HepG2 (cell line): ENCODE measurements around the gene PMIS2. TPM values are rescaled to one million over a fixed set of nuclear protein-coding genes. Genes with fewer than 3 reads are reported as not detected.

ENCODE experiments used
- CC2D1A ChIP-seq: sonication (generic); formaldehyde crosslinking; IDR thresholded peaks from 2 replicates; pipeline ENCODE4 v1.8.1; 2023; ENCODE audit warnings: mild to moderate bottlenecking, missing genetic modification reagents
- MAFG ChIP-seq: sonication (generic); formaldehyde crosslinking; IDR thresholded peaks from 2 replicates; pipeline ENCODE4 v1.5.1; 2020; ENCODE audit warnings: mild to moderate bottlenecking, missing genetic modification reagents
- YEATS4 ChIP-seq: sonication (generic); formaldehyde crosslinking; IDR thresholded peaks from 2 replicates; pipeline ENCODE4 v1.4.0; 2020; ENCODE audit warnings: missing genetic modification reagents, borderline replicate concordance
- ZNF343 ChIP-seq: sonication (generic); formaldehyde crosslinking; IDR thresholded peaks from 2 replicates; pipeline ENCODE4 v1.4.0; 2020; ENCODE audit warnings: mild to moderate bottlenecking, missing genetic modification reagents
- ZNF446 ChIP-seq: sonication (generic); formaldehyde crosslinking; IDR thresholded peaks from 2 replicates; pipeline ENCODE4 v1.5.0; 2020; ENCODE audit warnings: mild to moderate bottlenecking, missing genetic modification reagents
- ZNF496 ChIP-seq: sonication (generic); formaldehyde crosslinking; IDR thresholded peaks from 2 replicates; pipeline ENCODE4 v1.8.1; 2023; ENCODE audit warnings: mild to moderate bottlenecking, moderate library complexity, missing genetic modification reagents; ENCODE audit not compliant: insufficient replicate concordance
- ZNF713 ChIP-seq: sonication (generic); formaldehyde crosslinking; IDR thresholded peaks from 2 replicates; pipeline ENCODE4 v1.4.0; 2020; ENCODE audit warnings: mild to moderate bottlenecking, missing genetic modification reagents
- polyA plus RNA-seq, 8 experiments: library from polyadenylated mRNA; depleted of rRNA in 3 of 8; stranded (reverse) in 7 of 8; unstranded in 1 of 8; fragments of >200 nt; fragmentation: Illumina TruSeq in 4 of 8; extraction: Trizol in 4 of 8; gene quantifications; 2 replicates each; pipeline versions ENCODE4 v1.2.1 to v1.2.3, GENCODE V29; 2011 to 2016; ENCODE audit warnings: low read depth in 4 of 8, missing spikeins in 1 of 8, mixed read lengths in 1 of 8; ENCODE audit not compliant: insufficient read depth in 1 of 8
- total RNA-seq, 5 experiments: library from RNA; depleted of rRNA; stranded (reverse); fragments of >200 nt; fragmentation: Illumina TruSeq; extraction: Trizol; gene quantifications; 2 replicates each; pipeline ENCODE4 v1.2.3, GENCODE V29; 2016; ENCODE audit warnings: low read depth in 1 of 5
- TF ChIP-seq, protein P1 (sequence below): sonication (generic); formaldehyde crosslinking; IDR thresholded peaks from 2 replicates; pipeline ENCODE4 v1.5.1; 2020; ENCODE audit warnings: missing genetic modification reagents, mild to moderate bottlenecking, borderline replicate concordance
- TF ChIP-seq, protein P2 (sequence below): sonication (generic); formaldehyde crosslinking; conservative IDR thresholded peaks from 2 replicates; pipeline ENCODE4 v1.4.0; 2020; ENCODE audit warnings: missing genetic modification reagents
- TF ChIP-seq, protein P3 (sequence below): sonication (generic); formaldehyde crosslinking; IDR thresholded peaks from 2 replicates; pipeline ENCODE4 v1.8.1; 2023; ENCODE audit warnings: mild to moderate bottlenecking, inconsistent platforms, moderate library complexity, missing genetic modification reagents, borderline replicate concordance
- TF ChIP-seq, protein P4 (sequence below): sonication (generic); formaldehyde crosslinking; IDR thresholded peaks from 2 replicates; pipeline ENCODE4 v1.5.0; 2020; ENCODE audit warnings: mild to moderate bottlenecking, low read depth, missing genetic modification reagents, borderline replicate concordance
- TF ChIP-seq, protein P5 (sequence below): sonication (generic); formaldehyde crosslinking; conservative IDR thresholded peaks from 2 replicates; pipeline ENCODE4 v1.4.0; 2020; ENCODE audit warnings: missing genetic modification reagents

Gene PMIS2
- total and polyA plus RNA-seq, 2 of the 13 experiments (the other 11 are each of a cell fraction or from before 2014, with no cell fraction given): not detected

DNA sequence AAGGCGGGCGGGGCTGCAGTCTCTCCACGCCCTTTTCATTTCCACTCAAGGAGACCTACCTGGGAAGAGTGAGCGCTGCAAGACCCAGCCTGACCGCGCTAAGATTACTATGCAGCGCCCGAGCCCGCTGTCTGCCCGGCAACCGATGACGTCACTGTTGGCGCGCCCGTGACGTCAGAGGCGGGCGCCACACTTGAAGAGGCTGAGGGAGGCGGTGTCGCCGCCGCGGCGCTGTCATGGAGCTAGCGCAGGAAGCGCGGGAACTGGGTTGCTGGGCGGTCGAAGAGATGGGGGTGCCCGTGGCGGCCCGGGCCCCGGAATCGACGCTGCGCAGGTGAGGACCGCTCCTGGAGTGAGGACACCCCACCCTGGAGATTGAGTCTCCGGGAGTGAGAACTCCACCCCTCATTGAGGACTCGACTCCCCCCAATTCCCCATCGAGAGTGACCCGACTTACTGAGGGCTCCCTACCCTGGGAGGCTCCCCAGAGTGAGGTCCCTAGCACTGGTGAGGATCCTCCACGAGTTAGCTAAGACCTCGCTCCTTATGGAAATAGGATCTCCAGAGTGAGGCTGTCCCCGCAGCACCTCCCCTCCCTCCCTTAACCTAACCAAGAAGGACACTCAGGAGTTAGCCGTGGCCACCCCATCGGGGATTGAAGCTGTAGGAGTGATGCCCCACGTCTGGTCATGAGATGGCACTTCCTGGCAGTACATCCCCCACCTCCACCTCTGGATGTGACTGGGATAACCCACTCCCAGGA lies 26.8 kb downstream of the PMIS2 start, which contains the start of gene HAUS5 (continued):
- TF ChIP-seq, protein P1, sequence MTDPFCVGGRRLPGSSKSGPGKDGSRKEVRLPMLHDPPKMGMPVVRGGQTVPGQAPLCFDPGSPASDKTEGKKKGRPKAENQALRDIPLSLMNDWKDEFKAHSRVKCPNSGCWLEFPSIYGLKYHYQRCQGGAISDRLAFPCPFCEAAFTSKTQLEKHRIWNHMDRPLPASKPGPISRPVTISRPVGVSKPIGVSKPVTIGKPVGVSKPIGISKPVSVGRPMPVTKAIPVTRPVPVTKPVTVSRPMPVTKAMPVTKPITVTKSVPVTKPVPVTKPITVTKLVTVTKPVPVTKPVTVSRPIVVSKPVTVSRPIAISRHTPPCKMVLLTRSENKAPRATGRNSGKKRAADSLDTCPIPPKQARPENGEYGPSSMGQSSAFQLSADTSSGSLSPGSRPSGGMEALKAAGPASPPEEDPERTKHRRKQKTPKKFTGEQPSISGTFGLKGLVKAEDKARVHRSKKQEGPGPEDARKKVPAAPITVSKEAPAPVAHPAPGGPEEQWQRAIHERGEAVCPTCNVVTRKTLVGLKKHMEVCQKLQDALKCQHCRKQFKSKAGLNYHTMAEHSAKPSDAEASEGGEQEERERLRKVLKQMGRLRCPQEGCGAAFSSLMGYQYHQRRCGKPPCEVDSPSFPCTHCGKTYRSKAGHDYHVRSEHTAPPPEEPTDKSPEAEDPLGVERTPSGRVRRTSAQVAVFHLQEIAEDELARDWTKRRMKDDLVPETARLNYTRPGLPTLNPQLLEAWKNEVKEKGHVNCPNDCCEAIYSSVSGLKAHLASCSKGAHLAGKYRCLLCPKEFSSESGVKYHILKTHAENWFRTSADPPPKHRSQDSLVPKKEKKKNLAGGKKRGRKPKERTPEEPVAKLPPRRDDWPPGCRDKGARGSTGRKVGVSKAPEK: no peak
- TF ChIP-seq, protein P2, sequence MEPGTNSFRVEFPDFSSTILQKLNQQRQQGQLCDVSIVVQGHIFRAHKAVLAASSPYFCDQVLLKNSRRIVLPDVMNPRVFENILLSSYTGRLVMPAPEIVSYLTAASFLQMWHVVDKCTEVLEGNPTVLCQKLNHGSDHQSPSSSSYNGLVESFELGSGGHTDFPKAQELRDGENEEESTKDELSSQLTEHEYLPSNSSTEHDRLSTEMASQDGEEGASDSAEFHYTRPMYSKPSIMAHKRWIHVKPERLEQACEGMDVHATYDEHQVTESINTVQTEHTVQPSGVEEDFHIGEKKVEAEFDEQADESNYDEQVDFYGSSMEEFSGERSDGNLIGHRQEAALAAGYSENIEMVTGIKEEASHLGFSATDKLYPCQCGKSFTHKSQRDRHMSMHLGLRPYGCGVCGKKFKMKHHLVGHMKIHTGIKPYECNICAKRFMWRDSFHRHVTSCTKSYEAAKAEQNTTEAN: 0 out of 2 replicates have a peak, but pooled peaks have one; percentile 51
- TF ChIP-seq ZNF343 (CRISPR knock-in tag) (no peak), MAFG (CRISPR knock-in tag) (no peak), YEATS4 (CRISPR knock-in tag) (peak; percentile 73), ZNF713 (CRISPR knock-in tag) (no peak), ZNF496 (CRISPR knock-in tag) (no peak), CC2D1A (CRISPR knock-in tag) (no peak), ZNF446 (CRISPR knock-in tag) (no peak)
- TF ChIP-seq, protein P3, sequence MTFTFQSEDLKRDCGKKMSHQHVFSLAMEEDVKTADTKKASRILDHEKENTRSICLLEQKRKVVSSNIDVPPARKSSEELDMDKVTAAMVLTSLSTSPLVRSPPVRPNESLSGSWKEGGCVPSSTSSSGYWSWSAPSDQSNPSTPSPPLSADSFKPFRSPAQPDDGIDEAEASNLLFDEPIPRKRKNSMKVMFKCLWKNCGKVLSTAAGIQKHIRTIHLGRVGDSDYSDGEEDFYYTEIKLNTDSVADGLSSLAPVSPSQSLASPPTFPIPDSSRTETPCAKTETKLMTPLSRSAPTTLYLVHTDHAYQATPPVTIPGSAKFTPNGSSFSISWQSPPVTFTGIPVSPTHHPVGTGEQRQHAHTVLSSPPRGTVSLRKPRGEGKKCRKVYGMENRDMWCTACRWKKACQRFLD (CRISPR knock-in tag): no peak
- TF ChIP-seq, protein P4, sequence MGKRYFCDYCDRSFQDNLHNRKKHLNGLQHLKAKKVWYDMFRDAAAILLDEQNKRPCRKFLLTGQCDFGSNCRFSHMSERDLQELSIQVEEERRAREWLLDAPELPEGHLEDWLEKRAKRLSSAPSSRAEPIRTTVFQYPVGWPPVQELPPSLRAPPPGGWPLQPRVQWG (CRISPR knock-in tag): no peak
- TF ChIP-seq, protein P5, sequence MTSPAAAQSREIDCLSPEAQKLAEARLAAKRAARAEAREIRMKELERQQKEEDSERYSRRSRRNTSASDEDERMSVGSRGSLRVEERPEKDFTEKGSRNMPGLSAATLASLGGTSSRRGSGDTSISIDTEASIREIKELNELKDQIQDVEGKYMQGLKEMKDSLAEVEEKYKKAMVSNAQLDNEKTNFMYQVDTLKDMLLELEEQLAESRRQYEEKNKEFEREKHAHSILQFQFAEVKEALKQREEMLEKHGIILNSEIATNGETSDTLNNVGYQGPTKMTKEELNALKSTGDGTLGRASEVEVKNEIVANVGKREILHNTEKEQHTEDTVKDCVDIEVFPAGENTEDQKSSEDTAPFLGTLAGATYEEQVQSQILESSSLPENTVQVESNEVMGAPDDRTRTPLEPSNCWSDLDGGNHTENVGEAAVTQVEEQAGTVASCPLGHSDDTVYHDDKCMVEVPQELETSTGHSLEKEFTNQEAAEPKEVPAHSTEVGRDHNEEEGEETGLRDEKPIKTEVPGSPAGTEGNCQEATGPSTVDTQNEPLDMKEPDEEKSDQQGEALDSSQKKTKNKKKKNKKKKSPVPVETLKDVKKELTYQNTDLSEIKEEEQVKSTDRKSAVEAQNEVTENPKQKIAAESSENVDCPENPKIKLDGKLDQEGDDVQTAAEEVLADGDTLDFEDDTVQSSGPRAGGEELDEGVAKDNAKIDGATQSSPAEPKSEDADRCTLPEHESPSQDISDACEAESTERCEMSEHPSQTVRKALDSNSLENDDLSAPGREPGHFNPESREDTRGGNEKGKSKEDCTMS (CRISPR knock-in tag): no peak
